Activated CD4-positive, CD25-positive, alpha-beta regulatory T cell (primary cell): ENCODE data around the gene ATG14.
"Not testable (repeated sequence)": the region's sequence is repeated elsewhere in the genome, so short reads cannot be mapped to it uniquely, and the experiment has no call there.

Experiments
- DNase-seq, 4 experiments: peaks; one replicate each; lab custom pipeline; 2025; lab: John Stamatoyannopoulos, UW

The ATG14 gene

GRCh38 chr14:55386037-55386808 is 25.4 kb downstream of the ATG14 start:
- DNase-seq = no peak

- no peak for DNase-seq
These were observed 27.1 kb downstream of the ATG14 start for GRCh38 chr14:55384536-55384935.

GRCh38 chr14:55383541-55384140 is 28.0 kb downstream of the ATG14 start:
- no peak for DNase-seq

GRCh38 chr14:55383056-55383466 is 28.6 kb downstream of the ATG14 start:
- DNase-seq = not testable (repeated sequence)

DNA sequence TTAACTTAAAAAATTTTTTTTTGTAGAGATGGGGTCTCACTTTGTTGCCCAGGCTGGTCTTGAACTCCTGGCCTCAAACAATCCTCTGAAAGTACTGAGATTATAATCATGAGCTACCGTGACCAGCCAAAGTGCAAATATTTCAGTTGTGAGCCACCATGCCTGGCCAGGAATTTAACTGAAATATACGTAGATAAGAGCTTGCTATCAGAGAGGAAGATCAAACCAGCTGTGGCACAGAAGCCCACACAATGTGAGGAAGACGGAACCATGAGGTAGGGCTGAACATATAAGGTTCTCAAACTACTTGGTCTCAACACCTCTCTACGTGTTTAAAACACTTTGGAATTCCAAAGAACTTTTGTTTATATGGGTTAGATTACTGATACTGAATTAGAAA is 29.1 kb downstream of the ATG14 start:
- DNase-seq = no peak

- DNase-seq = no peak
These were observed 30.1 kb downstream of the ATG14 start for GRCh38 chr14:55381561-55381960.

- DNase-seq = no peak
These were observed 30.6 kb downstream of the ATG14 start for GRCh38 chr14:55381040-55381439.

DNA sequence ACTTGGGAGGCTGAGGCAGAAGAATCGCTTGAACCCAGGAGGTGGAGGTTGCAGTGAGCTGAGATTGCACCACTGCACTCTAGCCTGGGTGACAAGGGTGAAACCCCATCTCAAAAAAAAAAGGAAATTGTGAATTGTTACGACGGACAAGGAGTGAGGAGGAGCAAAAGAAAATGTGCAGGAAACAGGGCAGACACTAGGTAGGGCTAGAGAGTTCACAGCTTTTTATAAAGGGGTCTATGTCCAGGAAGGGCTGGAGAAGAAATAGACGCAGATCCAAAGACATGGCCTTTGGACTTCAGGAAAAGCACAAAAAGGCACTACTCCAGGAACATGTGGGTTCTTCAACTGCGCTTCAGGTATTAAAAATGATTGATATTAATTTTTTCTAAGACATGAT is 34.4 kb downstream of the ATG14 start:
- no peak for DNase-seq

GRCh38 chr14:55374771-55375170 is 36.9 kb downstream of the ATG14 start:
- no peak for DNase-seq

- no peak for DNase-seq
These were observed 37.6 kb downstream of the ATG14 start for GRCh38 chr14:55373784-55374705.

GRCh38 chr14:55372825-55373224 is 38.8 kb downstream of the ATG14 start:
- DNase-seq = no peak

DNA sequence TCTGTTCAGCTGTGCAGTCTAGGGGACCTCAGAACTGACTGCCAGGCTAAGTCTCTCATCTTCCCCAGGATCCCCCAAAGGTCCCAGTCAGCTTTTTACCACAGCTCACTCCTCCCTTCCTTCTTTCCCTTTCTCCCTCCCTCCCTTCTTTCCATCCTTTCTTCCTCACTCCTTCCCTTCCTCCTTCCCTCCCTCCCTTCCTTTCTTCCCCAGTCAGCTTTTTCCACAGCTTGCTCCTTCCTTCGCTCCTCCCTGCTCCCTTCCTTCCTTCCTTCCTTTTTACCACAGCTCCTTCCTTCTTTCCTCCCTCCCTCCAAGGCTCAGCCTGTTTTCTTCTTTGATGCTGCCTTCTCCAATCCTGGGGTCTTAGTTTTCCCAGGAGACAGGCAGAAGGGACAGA is 39.2 kb downstream of the ATG14 start:
- no peak for DNase-seq

DNA sequence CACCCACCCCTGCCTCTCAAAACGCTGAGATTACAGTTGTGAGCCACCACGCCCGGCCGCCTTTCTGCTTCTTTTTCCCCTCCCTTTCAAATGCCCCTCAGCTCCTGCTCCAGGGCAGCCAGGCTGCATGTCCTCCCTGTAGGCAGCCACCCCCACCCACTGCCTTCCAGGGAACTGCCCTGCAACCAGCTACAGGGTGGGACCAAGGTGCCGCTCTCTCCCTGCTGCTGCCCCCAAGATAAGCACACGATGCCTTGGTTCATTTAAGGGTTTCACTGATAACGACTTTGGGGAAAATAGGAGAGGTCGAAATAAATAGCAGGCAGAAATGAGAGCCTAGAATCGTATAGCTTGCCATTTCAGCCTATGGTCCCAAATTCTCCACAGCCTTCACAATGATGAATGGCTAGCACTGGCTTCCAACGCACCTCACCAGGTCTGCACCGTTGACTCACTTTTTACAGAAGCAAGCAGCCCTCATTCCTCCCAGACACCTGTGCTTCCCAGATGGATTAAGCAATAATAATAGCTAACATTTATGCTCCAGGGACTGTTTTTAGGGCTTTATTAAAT is 40.7 kb downstream of the ATG14 start:
- no peak for DNase-seq

- no peak for DNase-seq
These were observed 45.4 kb downstream of the ATG14 start for GRCh38 chr14:55366271-55366670.

GRCh38 chr14:55361190-55361589 is 50.4 kb downstream of the ATG14 start:
- DNase-seq = no peak

- DNase-seq = no peak
These were observed 52.3 kb downstream of the ATG14 start for GRCh38 chr14:55359307-55359706.

DNA sequence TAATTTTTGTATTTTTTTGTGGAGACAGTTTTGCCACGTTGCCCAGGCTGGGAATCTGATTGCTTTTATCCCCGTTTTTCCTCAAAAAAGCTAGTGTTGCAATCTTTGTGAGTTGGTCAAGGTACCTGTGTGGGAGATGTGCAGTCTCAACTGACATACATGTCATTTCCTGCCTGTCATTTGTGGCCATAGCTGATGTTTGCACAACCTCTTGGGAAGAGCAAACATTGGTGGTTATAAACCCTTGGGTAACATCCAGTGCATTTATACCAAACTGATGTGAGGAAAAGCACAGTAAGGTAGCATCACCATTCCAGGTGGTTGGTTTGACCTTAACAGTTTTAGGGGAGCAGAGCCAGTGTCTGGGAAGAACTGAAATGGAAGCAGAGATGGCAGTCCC is 54.7 kb downstream of the ATG14 start:
- no peak for DNase-seq

- no peak for DNase-seq
These were observed 55.7 kb downstream of the ATG14 start for GRCh38 chr14:55355922-55356321.

DNA sequence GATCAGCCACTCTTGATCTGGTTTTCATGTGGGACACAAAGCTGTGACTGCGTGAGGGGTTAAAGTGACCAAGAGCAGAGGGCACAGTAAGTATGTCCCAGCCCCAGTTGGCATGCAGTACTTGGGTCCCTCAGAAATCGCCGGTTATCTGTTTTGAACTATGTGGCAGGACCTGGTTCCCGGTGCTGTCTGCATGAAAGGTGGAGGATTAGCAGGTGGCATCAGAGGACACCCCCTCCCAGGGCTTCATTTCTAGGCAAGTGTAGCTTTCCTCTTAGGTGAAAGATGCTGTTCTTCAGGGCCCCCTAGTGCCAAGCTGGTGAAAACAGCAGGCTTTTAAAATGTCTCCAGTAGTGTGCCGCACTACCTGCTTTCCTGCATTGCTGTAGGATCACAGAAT is 57.1 kb downstream of the ATG14 start:
- DNase-seq = peak in 3 of 4 experiments; percentile 18 to 48 (median 19)

- DNase-seq = no peak
These were observed 57.8 kb downstream of the ATG14 start for GRCh38 chr14:55353686-55354467.

DNA sequence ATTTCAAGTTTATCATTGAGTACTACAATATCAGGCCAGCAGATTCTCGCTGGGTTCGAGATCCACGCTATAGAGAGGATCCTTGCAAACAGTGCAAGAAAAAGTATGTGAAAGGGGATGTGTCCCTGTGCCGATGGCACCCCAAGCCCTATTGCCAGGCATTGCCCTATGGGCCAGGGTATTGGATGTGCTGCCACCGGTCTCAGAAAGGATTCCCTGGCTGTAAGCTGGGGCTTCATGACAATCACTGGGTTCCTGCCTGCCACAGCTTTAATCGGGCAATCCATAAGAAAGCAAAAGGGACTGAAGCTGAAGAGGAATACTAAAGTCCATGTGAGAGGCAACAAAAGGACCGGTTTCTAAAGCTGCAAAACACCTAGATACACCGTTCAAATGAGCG is 59.4 kb downstream of the ATG14 start:
- no peak for DNase-seq

GRCh38 chr14:55351111-55351510 is 60.5 kb downstream of the ATG14 start:
- DNase-seq = no peak
